H9 (cell line): ENCODE data around the gene MAN1B1. TPM values are rescaled to one million over a fixed set of nuclear protein-coding genes. Genes with fewer than 3 reads are reported as not detected.

Experiments
- DNase-seq: peaks from one replicate; pipeline ENCODE4 v3.0.0-alpha.2; 2017
- H2AFZ ChIP-seq: one replicate; pipeline ENCODE4 v1.6.1; 2013; ENCODE audit warnings: mild to moderate bottlenecking, low read length, control low read depth, moderate library complexity
- H2AK5ac ChIP-seq: 2 replicates; pipeline ENCODE4 v1.6.1; 2013; ENCODE audit warnings: low read length, control low read depth, mixed read lengths; ENCODE audit not compliant: insufficient read length
- H2BK120ac ChIP-seq: one replicate; pipeline ENCODE4 v1.6.1; 2013; ENCODE audit warnings: low read depth, mild to moderate bottlenecking, low read length, control low read depth, inconsistent platforms; ENCODE audit not compliant: poor library complexity, severe bottlenecking
- H2BK12ac ChIP-seq: 2 replicates; pipeline ENCODE4 v1.6.1; 2013; ENCODE audit warnings: low read length, control low read depth, mixed read lengths, low read depth; ENCODE audit not compliant: insufficient read length
- H2BK15ac ChIP-seq: 2 replicates; pipeline ENCODE4 v1.6.1; 2013; ENCODE audit warnings: low read depth, low read length, control low read depth
- H2BK20ac ChIP-seq: one replicate; pipeline ENCODE4 v1.6.1; 2013; ENCODE audit warnings: low read depth, mild to moderate bottlenecking, low read length, control low read depth, inconsistent platforms; ENCODE audit not compliant: poor library complexity, severe bottlenecking
- H2BK5ac ChIP-seq: 2 replicates; pipeline ENCODE4 v1.6.1; 2013; ENCODE audit warnings: low read length, control low read depth, mixed read lengths; ENCODE audit not compliant: insufficient read length
- H3K14ac ChIP-seq: 2 replicates; pipeline ENCODE4 v1.6.1; 2013; ENCODE audit warnings: low read length, control low read depth; ENCODE audit not compliant: insufficient read depth
- H3K18ac ChIP-seq: 2 replicates; pipeline ENCODE4 v1.6.1; 2013; ENCODE audit warnings: low read depth, mild to moderate bottlenecking, mixed read lengths, low read length, control low read depth; ENCODE audit not compliant: insufficient read length
- H3K23ac ChIP-seq: 2 replicates; pipeline ENCODE4 v1.6.1; 2013; ENCODE audit warnings: low read length, control low read depth, mixed read lengths, low read depth; ENCODE audit not compliant: insufficient read length
- H3K23me2 ChIP-seq: 2 replicates; pipeline ENCODE4 v1.6.1; 2013; ENCODE audit warnings: low read depth, mild to moderate bottlenecking, mixed read lengths, low read length, control low read depth; ENCODE audit not compliant: insufficient read length, poor library complexity, severe bottlenecking
- H3K27ac ChIP-seq: 2 replicates; pipeline ENCODE4 v1.5.1; 2013; ENCODE audit warnings: low read length, control low read depth, mixed read lengths, low read depth; ENCODE audit not compliant: insufficient read length
- H3K27me3 ChIP-seq: 2 replicates; pipeline ENCODE4 v1.6.1; 2013; ENCODE audit warnings: low read length, control low read depth, inconsistent platforms; ENCODE audit not compliant: insufficient read depth
- H3K4ac ChIP-seq: 2 replicates; pipeline ENCODE4 v1.6.1; 2013; ENCODE audit warnings: low read depth, mild to moderate bottlenecking, control low read depth, inconsistent platforms, low read length, moderate library complexity
- H3K4me1 ChIP-seq: 2 replicates; pipeline ENCODE4 v1.6.1; 2013; ENCODE audit warnings: low read length, control low read depth, inconsistent platforms; ENCODE audit not compliant: insufficient read depth
- H3K4me2 ChIP-seq: 2 replicates; pipeline ENCODE4 v1.6.1; 2013; ENCODE audit warnings: low read length, control low read depth, mixed read lengths; ENCODE audit not compliant: insufficient read length, insufficient read depth
- H3K56ac ChIP-seq: 2 replicates; pipeline ENCODE4 v1.6.1; 2013; ENCODE audit warnings: low read depth, mild to moderate bottlenecking, mixed read lengths, low read length, control low read depth; ENCODE audit not compliant: insufficient read length
- H3K79me1 ChIP-seq: 2 replicates; pipeline ENCODE4 v1.6.1; 2013; ENCODE audit warnings: low read depth, mild to moderate bottlenecking, moderate library complexity, low read length, control low read depth, inconsistent platforms; ENCODE audit not compliant: insufficient read depth, poor library complexity, severe bottlenecking
- H3K79me2 ChIP-seq: 2 replicates; pipeline ENCODE4 v1.6.1; 2013; ENCODE audit warnings: low read length, control low read depth, inconsistent platforms; ENCODE audit not compliant: insufficient read depth
- H3K9ac ChIP-seq: 2 replicates; pipeline ENCODE4 v1.6.1; 2013; ENCODE audit warnings: low read length, control low read depth, mixed read lengths; ENCODE audit not compliant: insufficient read length; ENCODE audit errors: extremely low read depth
- H3K9me3 ChIP-seq: one replicate; pipeline ENCODE4 v1.6.1; 2013; ENCODE audit warnings: low read depth, low read length, inconsistent platforms; ENCODE audit not compliant: control insufficient read depth
- H3T11ph ChIP-seq: one replicate; pipeline ENCODE4 v1.6.1; 2013; ENCODE audit warnings: mild to moderate bottlenecking, low read length, control low read depth, inconsistent platforms
- H4K20me1 ChIP-seq: one replicate; pipeline ENCODE4 v1.6.1; 2013; ENCODE audit not compliant: control insufficient read depth, insufficient read length, insufficient read depth
- H4K5ac ChIP-seq: 2 replicates; pipeline ENCODE4 v1.6.1; 2013; ENCODE audit warnings: low read depth, mild to moderate bottlenecking, mixed read lengths, low read length, control low read depth; ENCODE audit not compliant: insufficient read length
- H4K8ac ChIP-seq: replicated peaks from 2 replicates; pipeline ENCODE4 v1.6.1; 2013; ENCODE audit warnings: low read length, control low read depth, mixed read lengths, low read depth; ENCODE audit not compliant: insufficient read length
- H4K91ac ChIP-seq: 2 replicates; pipeline ENCODE4 v1.6.1; 2013; ENCODE audit warnings: low read depth, mild to moderate bottlenecking, moderate library complexity, mixed read lengths, low read length, control low read depth; ENCODE audit not compliant: insufficient read length
- H3K27ac Mint-ChIP-seq, 3 experiments: 2 replicates in 2 of 3; 3 replicates in 1 of 3; pipeline ENCODE4 v1.8.0; 2020 to 2021; ENCODE audit warnings: mixed read lengths in 3 of 3, mild to moderate bottlenecking in 1 of 3, moderate library complexity in 1 of 3
- H3K27me3 Mint-ChIP-seq: 2 replicates; pipeline ENCODE4 v1.8.0; 2021; ENCODE audit warnings: low read depth, mild to moderate bottlenecking, moderate library complexity, mixed read lengths
- H3K36me3 Mint-ChIP-seq, 3 experiments: 2 replicates in 2 of 3; 3 replicates in 1 of 3; pipeline ENCODE4 v1.8.0; 2020 to 2021; ENCODE audit warnings: low read depth in 3 of 3, mixed read lengths in 3 of 3; ENCODE audit not compliant: insufficient read depth in 1 of 3
- H3K4me1 Mint-ChIP-seq, 2 experiments: 2 replicates each; pipeline ENCODE4 v1.8.0; 2020; ENCODE audit warnings: mixed read lengths in 2 of 2
- H3K4me3 Mint-ChIP-seq, 2 experiments: 2 replicates in 1 of 2; 3 replicates in 1 of 2; pipeline ENCODE4 v1.8.0; 2020 to 2021; ENCODE audit warnings: mild to moderate bottlenecking in 2 of 2, mixed read lengths in 2 of 2, moderate library complexity in 1 of 2
- H3K9me3 Mint-ChIP-seq, 2 experiments: 2 replicates in 1 of 2; 3 replicates in 1 of 2; pipeline ENCODE4 v1.8.0; 2020; ENCODE audit warnings: mild to moderate bottlenecking in 2 of 2, mixed read lengths in 2 of 2, moderate library complexity in 1 of 2
- WGBS: extraction: QIAGEN DNeasy Blood & Tissue Kit; methylation state at CpG from one replicate; pipeline ENCODE4 v1.1.7; 2013; ENCODE audit warnings: missing lambda C conversion rate, low lambda C conversion rate, mixed read lengths; ENCODE audit not compliant: insufficient read length; ENCODE audit errors: extremely low coverage; 5-methylcytosine and 5-hydroxymethylcytosine counted together
- total RNA-seq: library from RNA; stranded (reverse); gene quantifications from 2 replicates; pipeline ENCODE4 v1.2.1, GENCODE V29; 2021
- TF ChIP-seq, protein P1 (sequence below): fragments of 200-600 bp; sonication (generic); conservative IDR thresholded peaks from 3 replicates; pipeline ENCODE4 v1.8.0; 2021; ENCODE audit warnings: antibody characterized with exemption, mild to moderate bottlenecking

Gene MAN1B1
- total RNA-seq, 1 experiment from 2014 or later = 34.9 TPM

DNA sequence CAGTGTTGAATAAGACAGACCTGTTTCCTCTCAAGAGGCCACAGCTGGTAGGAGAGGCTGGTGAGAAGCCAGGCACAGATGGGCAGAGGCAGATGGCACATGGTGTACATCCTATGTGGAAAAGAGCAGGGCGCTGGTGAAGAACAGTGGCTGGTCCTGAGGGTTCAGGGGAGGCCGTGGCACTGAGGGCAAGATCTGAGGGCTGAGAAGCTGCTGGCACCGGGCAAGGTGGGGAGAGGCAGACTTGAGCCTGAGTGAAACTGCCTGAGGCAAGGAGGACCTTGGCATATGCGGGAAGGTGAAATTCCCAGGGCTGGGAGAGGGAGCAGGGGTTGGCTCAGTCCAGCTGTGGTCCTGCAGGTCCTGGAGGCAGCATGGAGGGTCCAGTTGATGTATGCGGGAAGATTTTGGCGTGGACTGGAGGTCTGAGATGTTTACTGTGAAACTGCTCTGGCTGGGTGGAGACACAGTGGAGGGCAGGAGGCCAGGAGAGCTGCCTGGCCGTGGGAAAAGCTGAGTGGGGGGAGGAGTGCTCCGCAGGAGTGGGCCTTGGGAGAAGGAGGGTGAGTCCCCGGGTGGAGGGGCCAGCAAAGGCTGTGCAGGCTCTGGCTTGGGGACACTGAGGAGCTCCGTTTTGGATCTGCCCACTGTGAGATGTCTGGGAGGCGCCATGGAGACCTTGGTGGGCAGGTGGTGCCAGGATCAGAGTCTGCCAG is 2.6 kb downstream of the MAN1B1 start:
- peak overlapping the region in 1 of 2 experiments; percentile 7; a peak in 2 of 5 replicates for H3K4me3 Mint-ChIP-seq
- no peaks in the 10 kb centered on the region for H4K20me1 ChIP-seq
- H3K9me3 Mint-ChIP-seq = no peaks in the 10 kb centered on the region
- no peak overlapping the region for H3K4ac ChIP-seq
- no peak overlapping the region for H3K18ac ChIP-seq
- no peak overlapping the region for H4K91ac ChIP-seq
- H2BK5ac ChIP-seq = no peak overlapping the region
- H3K4me1 Mint-ChIP-seq = peaks cover 10 to 11% of the 10 kb centered on the region in 2 experiments
- H3T11ph ChIP-seq = no peak overlapping the region
- no peak overlapping the region for H3K9ac ChIP-seq
- no peak overlapping the region for H2BK20ac ChIP-seq
- WGBS = no CpG with 5 or more reads among the region's 11 CpGs
- no peak overlapping the region for H2BK15ac ChIP-seq
- H3K27me3 ChIP-seq = no peaks in the 10 kb centered on the region
- H3K56ac ChIP-seq = no peak overlapping the region
- H2BK120ac ChIP-seq = no peak overlapping the region
- TF ChIP-seq, protein P1, sequence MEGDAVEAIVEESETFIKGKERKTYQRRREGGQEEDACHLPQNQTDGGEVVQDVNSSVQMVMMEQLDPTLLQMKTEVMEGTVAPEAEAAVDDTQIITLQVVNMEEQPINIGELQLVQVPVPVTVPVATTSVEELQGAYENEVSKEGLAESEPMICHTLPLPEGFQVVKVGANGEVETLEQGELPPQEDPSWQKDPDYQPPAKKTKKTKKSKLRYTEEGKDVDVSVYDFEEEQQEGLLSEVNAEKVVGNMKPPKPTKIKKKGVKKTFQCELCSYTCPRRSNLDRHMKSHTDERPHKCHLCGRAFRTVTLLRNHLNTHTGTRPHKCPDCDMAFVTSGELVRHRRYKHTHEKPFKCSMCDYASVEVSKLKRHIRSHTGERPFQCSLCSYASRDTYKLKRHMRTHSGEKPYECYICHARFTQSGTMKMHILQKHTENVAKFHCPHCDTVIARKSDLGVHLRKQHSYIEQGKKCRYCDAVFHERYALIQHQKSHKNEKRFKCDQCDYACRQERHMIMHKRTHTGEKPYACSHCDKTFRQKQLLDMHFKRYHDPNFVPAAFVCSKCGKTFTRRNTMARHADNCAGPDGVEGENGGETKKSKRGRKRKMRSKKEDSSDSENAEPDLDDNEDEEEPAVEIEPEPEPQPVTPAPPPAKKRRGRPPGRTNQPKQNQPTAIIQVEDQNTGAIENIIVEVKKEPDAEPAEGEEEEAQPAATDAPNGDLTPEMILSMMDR = no peak
- H3K9me3 ChIP-seq = no peaks in the 10 kb centered on the region
- no peaks in the 10 kb centered on the region for H3K4me1 ChIP-seq
- H3K27ac ChIP-seq = no peak overlapping the region
- no peak for DNase-seq
- no peak overlapping the region for H2BK12ac ChIP-seq
- H3K79me1 ChIP-seq = no peaks in the 10 kb centered on the region
- H3K14ac ChIP-seq = no peak overlapping the region; the same call in 1 of the 2 replicates
- H3K4me2 ChIP-seq = no peak overlapping the region
- H2AK5ac ChIP-seq = no peak overlapping the region
- H3K23me2 ChIP-seq = peaks cover 12% of the 10 kb centered on the region
- H4K8ac ChIP-seq = no peak overlapping the region
- H3K23ac ChIP-seq = no peak overlapping the region
- no peak overlapping the region for H4K5ac ChIP-seq
- peaks cover 7 to 12% (median 10%) of the 10 kb centered on the region in 3 experiments; a peak in 6 of 7 replicates for H3K36me3 Mint-ChIP-seq
- peaks cover 6% of the 10 kb centered on the region for H3K27me3 Mint-ChIP-seq
- no peak overlapping the region for H2AFZ ChIP-seq
- H3K27ac Mint-ChIP-seq = peak overlapping the region in 2 of 3 experiments; percentile 68 to 76; a peak in 3 of 7 replicates
- no peaks in the 10 kb centered on the region for H3K79me2 ChIP-seq
